Astrocyte (in vitro differentiated cells and primary cell): ENCODE data around the gene MKNK2. TPM values are rescaled to one million over a fixed set of nuclear protein-coding genes. Genes with fewer than 3 reads are reported as not detected.

Experiments used
- DNase-seq: peaks from one replicate; pipeline ENCODE4 v3.0.0-alpha.2; 2010; ENCODE audit warnings: low read depth
- FAIRE-seq: peaks from 2 replicates; lab custom pipeline; 2011; peaks lifted over from hg19 to GRCh38; lab: Jason Lieb, UNC
- H2AFZ ChIP-seq: 2 replicates; pipeline ENCODE4 v1.6.0; 2012; ENCODE audit warnings: low read depth, low read length, inconsistent platforms
- H3K27ac ChIP-seq: 2 replicates; pipeline ENCODE4 v1.5.1; 2011; ENCODE audit warnings: low read depth, low read length, inconsistent platforms
- H3K27me3 ChIP-seq: 2 replicates; pipeline ENCODE4 v1.6.0; 2011; ENCODE audit warnings: low read length, inconsistent platforms; ENCODE audit not compliant: insufficient read depth
- H3K36me3 ChIP-seq: 2 replicates; pipeline ENCODE4 v1.5.1; 2011; ENCODE audit warnings: low read length, inconsistent platforms; ENCODE audit not compliant: insufficient read depth
- H3K4me1 ChIP-seq: 2 replicates; pipeline ENCODE4 v1.5.1; 2011; ENCODE audit warnings: low read length, inconsistent platforms; ENCODE audit not compliant: insufficient read depth
- H3K4me2 ChIP-seq: 2 replicates; pipeline ENCODE4 v1.6.0; 2012; ENCODE audit warnings: low read length, inconsistent platforms
- H3K4me3 ChIP-seq: 2 replicates; pipeline ENCODE4 v1.5.1; 2011; ENCODE audit warnings: low read depth, mild to moderate bottlenecking, low read length, inconsistent platforms; ENCODE audit not compliant: insufficient read depth
- H3K79me2 ChIP-seq: 2 replicates; pipeline ENCODE4 v1.6.0; 2012; ENCODE audit warnings: mild to moderate bottlenecking, low read length, inconsistent platforms; ENCODE audit not compliant: insufficient read depth
- H3K9ac ChIP-seq: 2 replicates; pipeline ENCODE4 v1.6.0; 2012; ENCODE audit warnings: mild to moderate bottlenecking, low read length, inconsistent platforms
- H3K9me3 ChIP-seq: 2 replicates; pipeline ENCODE4 v1.5.1; 2012; ENCODE audit warnings: low read depth, mild to moderate bottlenecking, low read length, inconsistent platforms; ENCODE audit not compliant: insufficient read depth
- H4K20me1 ChIP-seq: 2 replicates; pipeline ENCODE4 v1.6.0; 2012; ENCODE audit warnings: low read length, inconsistent platforms; ENCODE audit not compliant: insufficient read depth
- H3K27ac Mint-ChIP-seq: one replicate; pipeline ENCODE4 v1.8.0; 2021; ENCODE audit warnings: mild to moderate bottlenecking, mixed read lengths; ENCODE audit not compliant: unreplicated experiment
- H3K27me3 Mint-ChIP-seq: one replicate; pipeline ENCODE4 v1.8.0; 2021; ENCODE audit warnings: low read depth, mixed read lengths; ENCODE audit not compliant: unreplicated experiment
- H3K36me3 Mint-ChIP-seq: one replicate; pipeline ENCODE4 v1.8.0; 2021; ENCODE audit warnings: low read depth, mixed read lengths; ENCODE audit not compliant: unreplicated experiment
- H3K4me1 Mint-ChIP-seq: one replicate; pipeline ENCODE4 v1.8.0; 2021; ENCODE audit warnings: low read depth, mixed read lengths; ENCODE audit not compliant: unreplicated experiment
- H3K4me3 Mint-ChIP-seq: one replicate; pipeline ENCODE4 v1.8.0; 2021; ENCODE audit warnings: mild to moderate bottlenecking, moderate library complexity, mixed read lengths; ENCODE audit not compliant: unreplicated experiment
- H3K9me3 Mint-ChIP-seq: one replicate; pipeline ENCODE4 v1.8.0; 2021; ENCODE audit warnings: mild to moderate bottlenecking, mixed read lengths; ENCODE audit not compliant: unreplicated experiment
- EZH2 ChIP-seq: IDR thresholded peaks from 2 replicates; pipeline ENCODE4 v1.6.1; 2012; ENCODE audit warnings: mild to moderate bottlenecking, low read length, inconsistent platforms; ENCODE audit not compliant: insufficient read depth
- total RNA-seq: library from RNA; stranded (reverse); gene quantifications from 2 replicates; pipeline ENCODE4 v1.2.1, GENCODE V29; 2021
- TF ChIP-seq, protein P1 (sequence below): IDR thresholded peaks from 2 replicates; pipeline ENCODE4 v1.5.1; 2011; ENCODE audit warnings: low read depth, mild to moderate bottlenecking, inconsistent platforms, low read length, moderate library complexity; ENCODE audit not compliant: insufficient read depth

Gene MKNK2
- total RNA-seq, 1 donor from 2014 or later, result 146 TPM

DNA sequence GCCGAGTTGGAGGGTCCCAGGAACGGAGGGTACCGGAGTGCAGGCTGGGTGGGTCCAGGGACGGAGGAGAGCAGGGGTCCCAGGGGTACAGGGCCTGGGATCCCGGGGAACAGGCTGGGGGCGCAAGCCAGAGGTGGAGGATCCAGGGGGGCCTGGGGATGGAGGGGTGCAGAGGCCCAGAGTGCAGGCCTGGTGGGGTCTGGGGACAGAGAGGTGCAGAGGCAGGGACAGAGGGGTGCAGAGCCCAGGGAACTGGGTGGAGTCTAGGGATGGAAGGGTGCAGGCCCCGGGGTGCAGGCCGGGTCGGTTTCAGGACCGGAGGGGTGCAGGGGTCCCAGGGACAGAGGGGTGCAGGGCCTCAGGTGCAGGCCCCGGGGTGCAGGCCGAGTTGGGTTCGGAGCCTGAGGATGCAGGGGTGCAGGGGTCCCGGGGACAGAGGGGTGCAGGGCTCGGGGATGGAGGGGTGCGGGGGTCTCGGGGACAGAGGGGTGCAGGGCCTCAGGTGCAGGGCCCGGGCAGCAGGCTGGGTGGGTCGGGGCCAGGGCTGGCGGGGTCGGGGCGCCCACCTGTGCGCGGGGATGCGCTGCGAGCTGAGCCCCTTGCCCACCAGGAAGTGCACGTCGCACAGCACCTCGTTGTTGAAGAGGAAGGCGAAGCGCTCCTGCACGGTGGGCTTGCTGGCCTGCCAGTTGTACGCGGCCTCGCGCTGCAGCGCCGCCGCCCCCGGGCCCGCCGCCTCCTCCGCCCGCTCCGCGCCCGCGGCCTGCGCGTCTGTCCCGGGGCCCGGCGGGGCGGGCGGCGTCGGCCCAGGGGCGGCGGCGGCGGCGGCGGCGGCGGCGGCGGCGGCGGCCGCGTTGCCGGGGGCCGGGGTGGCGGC is 36.1 kb downstream of the MKNK2 start:
- no peak for FAIRE-seq
- H3K4me1 Mint-ChIP-seq, result no peaks in the 10 kb centered on the region
- H3K9me3 Mint-ChIP-seq, result no peaks in the 10 kb centered on the region
- Histone ChIP-seq H3K4me2 (peak overlapping the region; percentile 85), H3K9me3 (no peaks in the 10 kb centered on the region), H3K36me3 (no peaks in the 10 kb centered on the region), H3K27ac (no peak overlapping the region), H3K4me3 (peak overlapping the region; percentile 55), H3K27me3 (no peaks in the 10 kb centered on the region), H3K4me1 (no peaks in the 10 kb centered on the region), H2AFZ (no peak overlapping the region), H3K79me2 (peaks cover 26% of the 10 kb centered on the region), H4K20me1 (peaks cover 32% of the 10 kb centered on the region), H3K9ac (peak overlapping the region; percentile 58)
- TF ChIP-seq EZH2, result no peak
- TF ChIP-seq, protein P1, sequence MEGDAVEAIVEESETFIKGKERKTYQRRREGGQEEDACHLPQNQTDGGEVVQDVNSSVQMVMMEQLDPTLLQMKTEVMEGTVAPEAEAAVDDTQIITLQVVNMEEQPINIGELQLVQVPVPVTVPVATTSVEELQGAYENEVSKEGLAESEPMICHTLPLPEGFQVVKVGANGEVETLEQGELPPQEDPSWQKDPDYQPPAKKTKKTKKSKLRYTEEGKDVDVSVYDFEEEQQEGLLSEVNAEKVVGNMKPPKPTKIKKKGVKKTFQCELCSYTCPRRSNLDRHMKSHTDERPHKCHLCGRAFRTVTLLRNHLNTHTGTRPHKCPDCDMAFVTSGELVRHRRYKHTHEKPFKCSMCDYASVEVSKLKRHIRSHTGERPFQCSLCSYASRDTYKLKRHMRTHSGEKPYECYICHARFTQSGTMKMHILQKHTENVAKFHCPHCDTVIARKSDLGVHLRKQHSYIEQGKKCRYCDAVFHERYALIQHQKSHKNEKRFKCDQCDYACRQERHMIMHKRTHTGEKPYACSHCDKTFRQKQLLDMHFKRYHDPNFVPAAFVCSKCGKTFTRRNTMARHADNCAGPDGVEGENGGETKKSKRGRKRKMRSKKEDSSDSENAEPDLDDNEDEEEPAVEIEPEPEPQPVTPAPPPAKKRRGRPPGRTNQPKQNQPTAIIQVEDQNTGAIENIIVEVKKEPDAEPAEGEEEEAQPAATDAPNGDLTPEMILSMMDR, result no peak
- H3K36me3 Mint-ChIP-seq, result peaks cover 7% of the 10 kb centered on the region
- no peak for DNase-seq
- no peak overlapping the region for H3K27ac Mint-ChIP-seq
- peak overlapping the region; percentile 60 for H3K4me3 Mint-ChIP-seq
- no peaks in the 10 kb centered on the region for H3K27me3 Mint-ChIP-seq

DNA sequence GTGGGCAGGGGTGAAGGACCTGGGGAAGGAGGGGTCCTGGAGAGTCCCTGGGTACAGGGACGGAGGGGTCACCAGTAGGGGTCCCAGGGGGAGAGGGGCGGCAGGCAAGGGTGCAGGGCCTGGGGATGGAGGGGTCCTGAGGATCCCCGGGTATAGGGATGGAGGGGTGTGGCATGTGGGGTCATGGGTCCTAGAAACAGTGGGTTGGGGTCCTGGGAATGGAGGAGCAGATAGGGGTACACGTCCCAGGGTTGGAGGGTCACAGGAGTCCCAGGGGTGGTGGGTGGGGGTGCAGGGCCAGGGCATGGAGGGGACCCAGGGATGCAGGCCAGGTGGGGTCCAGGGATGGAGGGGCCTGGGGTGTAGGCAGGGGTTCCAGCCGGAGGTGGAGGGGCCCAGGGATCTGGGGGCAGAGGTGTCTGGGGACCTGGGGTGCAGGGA is 36.9 kb downstream of the MKNK2 start:
- FAIRE-seq, result no peak
- no peaks in the 10 kb centered on the region for H3K4me1 Mint-ChIP-seq
- Histone ChIP-seq H3K4me3 (no peak overlapping the region), H4K20me1 (peaks cover 32% of the 10 kb centered on the region), H3K4me1 (no peaks in the 10 kb centered on the region), H3K79me2 (peaks cover 26% of the 10 kb centered on the region), H3K9me3 (no peaks in the 10 kb centered on the region), H3K9ac (no peak overlapping the region), H3K4me2 (peak overlapping the region; percentile 85), H3K36me3 (no peaks in the 10 kb centered on the region), H3K27me3 (no peaks in the 10 kb centered on the region), H2AFZ (no peak overlapping the region), H3K27ac (no peak overlapping the region)
- no peak overlapping the region for H3K4me3 Mint-ChIP-seq
- H3K9me3 Mint-ChIP-seq, result no peaks in the 10 kb centered on the region
- H3K27ac Mint-ChIP-seq, result no peak overlapping the region
- no peaks in the 10 kb centered on the region for H3K27me3 Mint-ChIP-seq
- TF ChIP-seq, protein P1, result no peak
- no peak for TF ChIP-seq EZH2
- H3K36me3 Mint-ChIP-seq, result peaks cover 7% of the 10 kb centered on the region
- no peak for DNase-seq

DNA sequence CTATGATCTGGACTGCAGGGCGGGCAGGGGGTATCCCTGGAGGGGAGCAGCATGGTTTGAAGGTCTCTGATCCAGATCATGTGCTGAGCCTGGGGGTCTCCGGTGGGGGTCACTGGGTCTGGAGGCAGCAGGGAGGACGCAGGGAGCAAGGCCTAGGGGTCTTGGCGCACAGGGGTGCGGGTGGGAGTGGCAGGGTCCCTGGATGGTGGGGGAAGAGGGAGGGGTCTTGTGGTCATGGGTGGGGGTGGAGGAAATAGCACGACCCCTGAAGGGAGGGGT is 37.4 kb downstream of the MKNK2 start:
- Histone ChIP-seq H3K4me2 (peak overlapping the region; percentile 85), H3K36me3 (no peaks in the 10 kb centered on the region), H3K9ac (no peak overlapping the region), H3K4me1 (peaks cover under 1% of the 10 kb centered on the region), H2AFZ (no peak overlapping the region), H3K4me3 (no peak overlapping the region), H3K27ac (no peak overlapping the region), H3K27me3 (no peaks in the 10 kb centered on the region), H3K9me3 (no peaks in the 10 kb centered on the region), H3K79me2 (peaks cover 26% of the 10 kb centered on the region), H4K20me1 (peaks cover 35% of the 10 kb centered on the region)
- H3K9me3 Mint-ChIP-seq, result no peaks in the 10 kb centered on the region
- DNase-seq (no peak), FAIRE-seq (no peak)
- no peaks in the 10 kb centered on the region for H3K27me3 Mint-ChIP-seq
- no peaks in the 10 kb centered on the region for H3K4me1 Mint-ChIP-seq
- H3K36me3 Mint-ChIP-seq, result peaks cover 7% of the 10 kb centered on the region
- TF ChIP-seq, protein P1, result no peak
- TF ChIP-seq EZH2, result no peak
- H3K27ac Mint-ChIP-seq, result no peak overlapping the region
- H3K4me3 Mint-ChIP-seq, result no peak overlapping the region
